ENCODE results near the gene GPR15.

GRCh38 chr3:98577178-98577895, 45.6 kb downstream of the GPR15 start:
- TF ChIP-seq POLR2AphosphoS5 (IDR thresholded peaks at IDR 0.05; ENCODE audit: insufficient read depth, low read depth, low read length) (no peak), MAX (IDR thresholded peaks at IDR 0.05; ENCODE audit: insufficient read depth, insufficient read length) (no peak), GATA2 (IDR thresholded peaks at IDR 0.05; ENCODE audit: insufficient read depth, insufficient read length, low read depth, low read length) (no peak), EZH2 (IDR thresholded peaks at IDR 0.05; ENCODE audit: borderline replicate concordance, low read depth, low read length, severe bottlenecking) (no peak), POLR2A (IDR thresholded peaks at IDR 0.05; ENCODE audit: low read depth, low read length) (no peak), JUN (IDR thresholded peaks at IDR 0.05; ENCODE audit: borderline replicate concordance, insufficient read depth, insufficient read length, low read depth) (no peak), MYC (IDR thresholded peaks at IDR 0.05; ENCODE audit: low read depth, low read length) (no peak), FOS (IDR thresholded peaks at IDR 0.05; ENCODE audit: borderline replicate concordance, insufficient read depth, low read length) (no peak)
- TF ChIP-seq, protein P1, sequence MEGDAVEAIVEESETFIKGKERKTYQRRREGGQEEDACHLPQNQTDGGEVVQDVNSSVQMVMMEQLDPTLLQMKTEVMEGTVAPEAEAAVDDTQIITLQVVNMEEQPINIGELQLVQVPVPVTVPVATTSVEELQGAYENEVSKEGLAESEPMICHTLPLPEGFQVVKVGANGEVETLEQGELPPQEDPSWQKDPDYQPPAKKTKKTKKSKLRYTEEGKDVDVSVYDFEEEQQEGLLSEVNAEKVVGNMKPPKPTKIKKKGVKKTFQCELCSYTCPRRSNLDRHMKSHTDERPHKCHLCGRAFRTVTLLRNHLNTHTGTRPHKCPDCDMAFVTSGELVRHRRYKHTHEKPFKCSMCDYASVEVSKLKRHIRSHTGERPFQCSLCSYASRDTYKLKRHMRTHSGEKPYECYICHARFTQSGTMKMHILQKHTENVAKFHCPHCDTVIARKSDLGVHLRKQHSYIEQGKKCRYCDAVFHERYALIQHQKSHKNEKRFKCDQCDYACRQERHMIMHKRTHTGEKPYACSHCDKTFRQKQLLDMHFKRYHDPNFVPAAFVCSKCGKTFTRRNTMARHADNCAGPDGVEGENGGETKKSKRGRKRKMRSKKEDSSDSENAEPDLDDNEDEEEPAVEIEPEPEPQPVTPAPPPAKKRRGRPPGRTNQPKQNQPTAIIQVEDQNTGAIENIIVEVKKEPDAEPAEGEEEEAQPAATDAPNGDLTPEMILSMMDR (IDR thresholded peaks at IDR 0.05; ENCODE audit: extremely low read depth in 1 of 2, insufficient read depth in 1 of 2, low read depth in 1 of 2, low read length in 2 of 2), result no peak
